SK-N-SH treated with all-trans-retinoic acid at 6 μM for 48 hours (cell line): ENCODE data around the gene INPP5J.

Experiments used
- ATAC-seq: fragments of 200-7000 bp; cut with Tn5 transposase; 3 replicates; pipeline ENCODE4 v1.9.1; 2020; ENCODE audit warnings: mild to moderate bottlenecking, moderate library complexity
- ARNTL ChIP-seq: fragments of 450-650 bp; formaldehyde crosslinking; IDR thresholded peaks from 2 replicates; pipeline ENCODE4 v1.5.0; 2020; ENCODE audit warnings: low read depth, mild to moderate bottlenecking, moderate library complexity, borderline replicate concordance
- BACH2 ChIP-seq: fragments of 250-450 bp; sonication (Bioruptor Pico); IDR thresholded peaks from 2 replicates; pipeline ENCODE4 v1.9.0; 2021; ENCODE audit warnings: mild to moderate bottlenecking, borderline replicate concordance
- CREB5 ChIP-seq: fragments of 250-450 bp; sonication (Bioruptor Pico); IDR thresholded peaks from 2 replicates; pipeline ENCODE4 v1.5.1; 2020; ENCODE audit warnings: low read depth, mild to moderate bottlenecking, moderate library complexity
- CSDC2 ChIP-seq: fragments of 250-450 bp; sonication (Bioruptor Pico); IDR thresholded peaks from 2 replicates; pipeline ENCODE4 v1.5.0; 2020; ENCODE audit warnings: mild to moderate bottlenecking, moderate library complexity
- CSRNP3 ChIP-seq: fragments of 250-450 bp; sonication (Bioruptor Pico); IDR thresholded peaks from 2 replicates; pipeline ENCODE4 v1.5.1; 2021; ENCODE audit warnings: mild to moderate bottlenecking, moderate library complexity
- OSR1 ChIP-seq: fragments of 250-450 bp; sonication (Bioruptor Pico); IDR thresholded peaks from 2 replicates; pipeline ENCODE4 v1.8.0; 2022; ENCODE audit warnings: moderate library complexity, mild to moderate bottlenecking, inconsistent platforms
- PATZ1 ChIP-seq: fragments of 250-450 bp; sonication (Bioruptor Pico); IDR thresholded peaks from 2 replicates; pipeline ENCODE4 v1.8.0; 2020; ENCODE audit warnings: mild to moderate bottlenecking, moderate library complexity, borderline replicate concordance
- POU6F1 ChIP-seq: fragments of 250-450 bp; sonication (Bioruptor Pico); IDR thresholded peaks from 2 replicates; pipeline ENCODE4 v1.8.0; 2021; ENCODE audit warnings: low read depth, mild to moderate bottlenecking, moderate library complexity, borderline replicate concordance
- PPARA ChIP-seq: fragments of 250-450 bp; sonication (Bioruptor Pico); IDR thresholded peaks from 2 replicates; pipeline ENCODE4 v1.5.0; 2020; ENCODE audit warnings: mild to moderate bottlenecking, borderline replicate concordance
- RARB ChIP-seq: fragments of 250-450 bp; sonication (Bioruptor Pico); IDR thresholded peaks from 2 replicates; pipeline ENCODE4 v1.8.0; 2021; ENCODE audit warnings: mild to moderate bottlenecking, moderate library complexity
- SNAI2 ChIP-seq: fragments of 250-450 bp; sonication (Bioruptor Pico); IDR thresholded peaks from 2 replicates; pipeline ENCODE4 v1.5.0; 2020; ENCODE audit warnings: mild to moderate bottlenecking, moderate library complexity
- TCF4 ChIP-seq: fragments of 250-450 bp; sonication (Bioruptor Pico); IDR thresholded peaks from 2 replicates; pipeline ENCODE4 v1.8.0; 2021; ENCODE audit warnings: mild to moderate bottlenecking, moderate library complexity, borderline replicate concordance
- TOX ChIP-seq: fragments of 250-450 bp; sonication (Bioruptor Pico); IDR thresholded peaks from 2 replicates; pipeline ENCODE4 v1.8.0; 2021; ENCODE audit warnings: mild to moderate bottlenecking, moderate library complexity, borderline replicate concordance
- TSHZ2 ChIP-seq: fragments of 250-450 bp; sonication (Bioruptor Pico); IDR thresholded peaks from 2 replicates; pipeline ENCODE4 v1.5.0; 2020; ENCODE audit warnings: mild to moderate bottlenecking, moderate library complexity
- ZC3H10 ChIP-seq: fragments of 250-450 bp; sonication (Bioruptor Pico); IDR thresholded peaks from 2 replicates; pipeline ENCODE4 v1.5.1; 2021; ENCODE audit warnings: mild to moderate bottlenecking, moderate library complexity
- ZFP3 ChIP-seq: fragments of 250-450 bp; sonication (Bioruptor Pico); IDR thresholded peaks from 2 replicates; pipeline ENCODE4 v1.5.0; 2020; ENCODE audit warnings: mild to moderate bottlenecking, moderate library complexity
- ZFP30 ChIP-seq: fragments of 450-650 bp; formaldehyde crosslinking; IDR thresholded peaks from 2 replicates; pipeline ENCODE4 v1.5.0; 2022; ENCODE audit warnings: mild to moderate bottlenecking, moderate library complexity
- ZNF565 ChIP-seq: fragments of 450-650 bp; formaldehyde crosslinking; conservative IDR thresholded peaks from 2 replicates; pipeline ENCODE4 v1.5.0; 2020; ENCODE audit warnings: low read depth, mild to moderate bottlenecking, moderate library complexity
- ZNF8 ChIP-seq: fragments of 450-650 bp; formaldehyde crosslinking; IDR thresholded peaks from 2 replicates; pipeline ENCODE4 v1.5.0; 2020; ENCODE audit warnings: mild to moderate bottlenecking, moderate library complexity

Gene INPP5J

GRCh38 chr22:31100762-31101525 lies 21.8 kb upstream of the INPP5J start:
- TF ChIP-seq ZFP3 (CRISPR knock-in tag) (no peak), ARNTL (CRISPR knock-in tag) (no peak), PATZ1 (CRISPR knock-in tag) (no peak)
- ATAC-seq = no peak

- ATAC-seq = peak; percentile 62
- no peak for TF ChIP-seq TSHZ2 (CRISPR knock-in tag)
- TF ChIP-seq RARB (CRISPR knock-in tag) = no peak
- TF ChIP-seq CSDC2 (CRISPR knock-in tag) = no peak
- no peak for TF ChIP-seq SNAI2 (CRISPR knock-in tag)
- TF ChIP-seq ZFP30 = no peak
- no peak for TF ChIP-seq OSR1 (CRISPR knock-in tag)
- no peak for TF ChIP-seq TCF4 (CRISPR knock-in tag)
- no peak for TF ChIP-seq CREB5
- no peak for TF ChIP-seq ZNF565
- no peak for TF ChIP-seq POU6F1 (CRISPR knock-in tag)
- no peak for TF ChIP-seq ZFP3 (CRISPR knock-in tag)
- TF ChIP-seq TOX (CRISPR knock-in tag) = no peak
- no peak for TF ChIP-seq PPARA
- no peak for TF ChIP-seq BACH2 (CRISPR knock-in tag)
- TF ChIP-seq ZNF8 (CRISPR knock-in tag) = no peak
- TF ChIP-seq CSRNP3 (CRISPR knock-in tag) = no peak
- no peak for TF ChIP-seq ARNTL (CRISPR knock-in tag)
Measured at GRCh38 chr22:31102441-31103081, 20.2 kb upstream of the INPP5J start.

GRCh38 chr22:31103111-31103510 lies 19.7 kb upstream of the INPP5J start:
- ATAC-seq = no peak
- no peak for TF ChIP-seq ZC3H10 (CRISPR knock-in tag)
- TF ChIP-seq TOX (CRISPR knock-in tag) = no peak
- no peak for TF ChIP-seq BACH2 (CRISPR knock-in tag)
- no peak for TF ChIP-seq POU6F1 (CRISPR knock-in tag)
- TF ChIP-seq SNAI2 (CRISPR knock-in tag) = no peak
- no peak for TF ChIP-seq ZFP3 (CRISPR knock-in tag)
- TF ChIP-seq TSHZ2 (CRISPR knock-in tag) = no peak
- TF ChIP-seq CSRNP3 (CRISPR knock-in tag) = no peak
- no peak for TF ChIP-seq ZNF565
